ENCODE measurements around the gene EVA1A.

Gene EVA1A

GRCh38 chr2:75545922-75546321 is 14.8 kb downstream of the EVA1A start:
- Histone ChIP-seq H3K36me3 (ENCODE audit: low read length) (no peaks in the 10 kb centered on the region), H3K9me3 (ENCODE audit: insufficient read depth, low read length) (no peaks in the 10 kb centered on the region), H3K9ac (ENCODE audit: low read length) (no peak overlapping the region), H3K4me3 (ENCODE audit: insufficient read depth, low read length, poor library complexity, severe bottlenecking) (no peak overlapping the region), H3K27ac (ENCODE audit: low read depth, low read length) (no peak overlapping the region), H3F3A (ENCODE audit: insufficient read depth) (no peaks in the 10 kb centered on the region), H3K27me3 (ENCODE audit: low read length) (no peaks in the 10 kb centered on the region), H3K79me2 (ENCODE audit: insufficient read depth, low read length) (no peaks in the 10 kb centered on the region), H3K9me2 (replicated peaks; ENCODE audit: insufficient read depth, low read length) (no peaks in the 10 kb centered on the region), H3K4me2 (ENCODE audit: low read depth, low read length, poor library complexity, severe bottlenecking) (no peak overlapping the region), H4K20me1 (ENCODE audit: low read depth, low read length) (no peaks in the 10 kb centered on the region), H2AFZ (ENCODE audit: low read depth, low read length, severe bottlenecking) (no peak overlapping the region)
- TF ChIP-seq CTCF (IDR thresholded peaks at IDR 0.05; ENCODE audit: insufficient read depth, low read length, poor library complexity, severe bottlenecking) (no peak), EZH2phosphoT487 (conservative IDR thresholded peaks at IDR 0.05; ENCODE audit: low read length) (no peak)

GRCh38 chr2:75545387-75545786 is 15.4 kb downstream of the EVA1A start:
- H3K4me2 ChIP-seq (ENCODE audit: low read depth, low read length, poor library complexity, severe bottlenecking), result no peak overlapping the region
- H4K20me1 ChIP-seq (ENCODE audit: low read depth, low read length), result no peaks in the 10 kb centered on the region
- no peaks in the 10 kb centered on the region for H3K79me2 ChIP-seq (ENCODE audit: insufficient read depth, low read length)

GRCh38 chr2:75543446-75543845 is 17.3 kb downstream of the EVA1A start:
- TF ChIP-seq CTCF (IDR thresholded peaks at IDR 0.05; ENCODE audit: insufficient read depth, low read length, poor library complexity, severe bottlenecking) (no peak), EZH2phosphoT487 (conservative IDR thresholded peaks at IDR 0.05; ENCODE audit: low read length) (no peak)
- Histone ChIP-seq H3K27me3 (ENCODE audit: low read length) (no peaks in the 10 kb centered on the region), H3K27ac (ENCODE audit: low read depth, low read length) (no peak overlapping the region), H3K9me2 (replicated peaks; ENCODE audit: insufficient read depth, low read length) (no peaks in the 10 kb centered on the region), H2AFZ (ENCODE audit: low read depth, low read length, severe bottlenecking) (no peak overlapping the region), H3K36me3 (ENCODE audit: low read length) (no peaks in the 10 kb centered on the region), H3K79me2 (ENCODE audit: insufficient read depth, low read length) (no peaks in the 10 kb centered on the region), H3K4me2 (ENCODE audit: low read depth, low read length, poor library complexity, severe bottlenecking) (no peak overlapping the region), H4K20me1 (ENCODE audit: low read depth, low read length) (no peaks in the 10 kb centered on the region), H3K4me3 (ENCODE audit: insufficient read depth, low read length, poor library complexity, severe bottlenecking) (no peak overlapping the region), H3F3A (ENCODE audit: insufficient read depth) (no peaks in the 10 kb centered on the region), H3K9ac (ENCODE audit: low read length) (no peak overlapping the region), H3K9me3 (ENCODE audit: insufficient read depth, low read length) (no peaks in the 10 kb centered on the region)

More at GRCh38 chr2:75545387-75545786, 15.4 kb downstream of the EVA1A start:
- Histone ChIP-seq H3K36me3 (ENCODE audit: low read length) (no peaks in the 10 kb centered on the region), H3K9me3 (ENCODE audit: insufficient read depth, low read length) (no peaks in the 10 kb centered on the region), H3F3A (ENCODE audit: insufficient read depth) (no peaks in the 10 kb centered on the region), H3K9ac (ENCODE audit: low read length) (no peak overlapping the region), H2AFZ (ENCODE audit: low read depth, low read length, severe bottlenecking) (no peak overlapping the region), H3K27me3 (ENCODE audit: low read length) (no peaks in the 10 kb centered on the region), H3K4me3 (ENCODE audit: insufficient read depth, low read length, poor library complexity, severe bottlenecking) (no peak overlapping the region), H3K9me2 (replicated peaks; ENCODE audit: insufficient read depth, low read length) (no peaks in the 10 kb centered on the region), H3K27ac (ENCODE audit: low read depth, low read length) (no peak overlapping the region)
- TF ChIP-seq EZH2phosphoT487 (conservative IDR thresholded peaks at IDR 0.05; ENCODE audit: low read length) (no peak), CTCF (IDR thresholded peaks at IDR 0.05; ENCODE audit: insufficient read depth, low read length, poor library complexity, severe bottlenecking) (no peak)
